ENCODE measurements around the gene RILPL1.
"Not testable (repeated sequence)": the region's sequence is repeated elsewhere in the genome, so short reads cannot be mapped to it uniquely, and the experiment has no call there.

Gene RILPL1

GRCh38 chr12:123482876-123483275, 50.6 kb downstream of the RILPL1 start:
- TF ChIP-seq, protein P1, sequence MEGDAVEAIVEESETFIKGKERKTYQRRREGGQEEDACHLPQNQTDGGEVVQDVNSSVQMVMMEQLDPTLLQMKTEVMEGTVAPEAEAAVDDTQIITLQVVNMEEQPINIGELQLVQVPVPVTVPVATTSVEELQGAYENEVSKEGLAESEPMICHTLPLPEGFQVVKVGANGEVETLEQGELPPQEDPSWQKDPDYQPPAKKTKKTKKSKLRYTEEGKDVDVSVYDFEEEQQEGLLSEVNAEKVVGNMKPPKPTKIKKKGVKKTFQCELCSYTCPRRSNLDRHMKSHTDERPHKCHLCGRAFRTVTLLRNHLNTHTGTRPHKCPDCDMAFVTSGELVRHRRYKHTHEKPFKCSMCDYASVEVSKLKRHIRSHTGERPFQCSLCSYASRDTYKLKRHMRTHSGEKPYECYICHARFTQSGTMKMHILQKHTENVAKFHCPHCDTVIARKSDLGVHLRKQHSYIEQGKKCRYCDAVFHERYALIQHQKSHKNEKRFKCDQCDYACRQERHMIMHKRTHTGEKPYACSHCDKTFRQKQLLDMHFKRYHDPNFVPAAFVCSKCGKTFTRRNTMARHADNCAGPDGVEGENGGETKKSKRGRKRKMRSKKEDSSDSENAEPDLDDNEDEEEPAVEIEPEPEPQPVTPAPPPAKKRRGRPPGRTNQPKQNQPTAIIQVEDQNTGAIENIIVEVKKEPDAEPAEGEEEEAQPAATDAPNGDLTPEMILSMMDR (IDR thresholded peaks at IDR 0.05; ENCODE audit: insufficient read depth, low read length, missing control alignments), result no peak
- ChIA-PET POLR2A (no interaction called here), CTCF (no interaction called here)
- no peak for DNase-seq (ENCODE audit: low read depth, low spot score)
- H3K4me3 ChIP-seq (ENCODE audit: low read depth, low read length), result no peak overlapping the region

DNA sequence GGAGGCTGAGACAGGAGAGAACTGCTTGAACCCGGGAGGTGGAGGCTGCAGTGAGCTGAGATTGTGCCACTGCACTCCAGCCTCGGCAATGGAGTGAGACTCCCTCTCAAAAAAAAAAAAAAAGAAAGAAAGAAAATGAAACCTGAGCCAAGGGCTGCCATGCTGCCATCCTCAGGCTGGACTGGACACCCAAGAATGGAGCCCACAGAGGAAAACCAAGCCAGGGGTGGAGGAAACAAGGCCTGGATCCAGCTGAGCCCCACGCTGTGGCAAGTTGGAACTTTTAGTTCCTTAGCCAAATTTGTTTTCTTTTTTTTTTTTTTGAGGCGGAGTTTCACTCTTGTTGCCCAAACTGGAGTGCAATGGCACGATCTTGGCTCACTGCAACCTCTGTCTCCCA, 52.3 kb downstream of the RILPL1 start:
- CTCF ChIA-PET, result interaction anchor here (1.8 kb wide), 1 partner anchor 22 kb away, joined by 6 read pairs; no protein-coding TSS in a partner anchor
- POLR2A ChIA-PET; H3K4me3 ChIP-seq (ENCODE audit: low read depth, low read length); DNase-seq (ENCODE audit: low read depth, low spot score): not testable (repeated sequence)

DNA sequence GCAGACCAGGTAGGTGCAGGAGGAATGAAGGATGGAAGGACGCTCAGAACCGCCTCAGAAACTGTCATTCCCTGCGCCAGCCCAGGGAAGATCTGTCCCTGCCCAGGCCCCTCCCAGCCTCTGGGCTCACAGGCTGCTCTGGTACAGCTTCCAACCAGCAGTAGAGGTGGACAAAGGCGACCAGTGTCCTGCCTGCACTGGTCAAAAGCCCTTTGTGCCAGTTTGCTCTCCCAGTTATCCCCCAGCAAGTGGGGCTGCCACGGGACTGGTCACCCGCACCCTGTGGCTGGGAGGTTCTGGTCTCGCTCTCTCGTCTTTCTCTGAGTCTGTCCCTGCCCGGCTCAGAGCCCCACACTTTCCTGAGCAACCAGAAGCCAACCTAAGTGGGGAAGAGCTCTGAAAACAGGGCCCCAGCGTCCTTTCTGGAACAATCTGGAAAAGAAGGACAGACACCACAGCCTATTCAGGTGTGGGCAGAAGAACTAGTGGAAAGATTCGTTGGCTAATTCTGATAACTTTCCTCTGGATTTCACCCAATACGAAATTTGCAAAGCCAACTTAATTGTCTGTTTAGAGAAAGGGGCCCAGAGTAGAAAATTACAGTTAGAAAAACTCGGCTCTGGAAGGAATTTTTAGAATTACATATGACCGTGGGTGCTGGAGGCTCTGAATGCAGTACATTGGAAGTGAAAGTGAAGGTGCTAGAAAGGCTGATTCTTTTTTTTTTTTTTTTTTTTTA, 53.9 kb downstream of the RILPL1 start:
- TF ChIP-seq, protein P1 (IDR thresholded peaks at IDR 0.05; ENCODE audit: insufficient read depth, low read length, missing control alignments), result no peak
- no peak for DNase-seq (ENCODE audit: low read depth, low spot score)
- no peak overlapping the region for H3K4me3 ChIP-seq (ENCODE audit: low read depth, low read length)
- ChIA-PET POLR2A (no interaction called here), CTCF (interaction anchor here (1.8 kb wide), 1 partner anchor 20 kb away, joined by 6 read pairs; no protein-coding TSS in a partner anchor)

- no peak overlapping the region for H3K4me3 ChIP-seq (ENCODE audit: low read depth, low read length)
- ChIA-PET POLR2A (interaction anchor here (0.6 kb wide), 1 partner anchor 37 kb away, joined by 3 read pairs; no protein-coding TSS in a partner anchor), CTCF (no interaction called here)
- TF ChIP-seq, protein P1 (IDR thresholded peaks at IDR 0.05; ENCODE audit: insufficient read depth, low read length, missing control alignments), result no peak
- DNase-seq (ENCODE audit: low read depth, low spot score), result no peak
These were observed 54.8 kb downstream of the RILPL1 start for GRCh38 chr12:123478762-123479161.

GRCh38 chr12:123478069-123478468, 55.5 kb downstream of the RILPL1 start:
- POLR2A ChIA-PET, result interaction anchor here (0.6 kb wide), 1 partner anchor 37 kb away, joined by 3 read pairs; no protein-coding TSS in a partner anchor

GRCh38 chr12:123475246-123475703, 58.2 kb downstream of the RILPL1 start:
- TF ChIP-seq, protein P1 (IDR thresholded peaks at IDR 0.05; ENCODE audit: insufficient read depth, low read length, missing control alignments), result no peak
- H3K4me3 ChIP-seq (ENCODE audit: low read depth, low read length), result no peak overlapping the region
- ChIA-PET POLR2A (no interaction called here), CTCF (interaction anchor here (1.0 kb wide), 1 partner anchor 11 kb away, joined by 3 read pairs; no protein-coding TSS in a partner anchor)
- no peak for DNase-seq (ENCODE audit: low read depth, low spot score)

More at GRCh38 chr12:123478069-123478468, 55.5 kb downstream of the RILPL1 start:
- DNase-seq (ENCODE audit: low read depth, low spot score), result no peak
- no peak overlapping the region for H3K4me3 ChIP-seq (ENCODE audit: low read depth, low read length)
- CTCF ChIA-PET, result no interaction called here
- TF ChIP-seq, protein P1 (IDR thresholded peaks at IDR 0.05; ENCODE audit: insufficient read depth, low read length, missing control alignments), result no peak
